Right hindlimb (tissue), 1 donor: ENCODE measurements around the gene ZMYM4.
"Not testable (repeated sequence)": the region's sequence is repeated elsewhere in the genome, so short reads cannot be mapped to it uniquely, and the experiment has no call there.

ENCODE experiments used
- DNase-seq: peaks from one replicate; pipeline ENCODE4 v3.0.0-alpha.2; 2018

Gene ZMYM4

DNA sequence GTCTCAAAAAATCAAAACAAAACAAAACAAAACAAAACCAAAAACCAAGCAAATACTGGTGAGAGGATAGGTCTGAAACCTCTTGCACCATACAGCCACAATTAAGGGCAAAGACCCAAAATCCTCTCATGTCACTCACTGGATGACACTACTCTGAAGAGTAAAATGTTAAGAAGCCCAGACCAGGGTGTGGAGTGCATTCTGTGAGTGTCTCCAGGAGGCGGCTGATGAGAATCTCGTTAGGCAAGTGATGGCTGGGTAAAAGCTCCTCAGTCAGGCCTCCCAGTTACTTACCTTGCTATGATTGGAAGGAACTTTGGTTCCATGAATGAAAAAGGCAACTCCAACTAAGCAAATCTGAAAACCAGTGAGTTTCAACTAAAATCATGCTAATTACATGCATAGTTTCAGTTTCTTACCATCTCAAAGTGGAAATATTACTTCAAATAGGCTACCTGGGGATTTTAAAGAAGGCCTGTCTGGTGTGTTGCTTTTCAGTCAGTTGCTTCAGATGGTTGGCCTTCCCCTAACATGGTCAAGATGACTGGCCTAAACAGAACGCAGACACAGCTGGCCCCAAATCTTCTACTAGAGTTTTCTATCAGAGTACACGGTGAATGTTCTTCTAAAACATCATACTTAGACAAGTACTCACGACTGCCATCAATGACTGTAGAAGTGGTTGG, 193.6 kb downstream of the ZMYM4 start:
- no peak for DNase-seq

DNA sequence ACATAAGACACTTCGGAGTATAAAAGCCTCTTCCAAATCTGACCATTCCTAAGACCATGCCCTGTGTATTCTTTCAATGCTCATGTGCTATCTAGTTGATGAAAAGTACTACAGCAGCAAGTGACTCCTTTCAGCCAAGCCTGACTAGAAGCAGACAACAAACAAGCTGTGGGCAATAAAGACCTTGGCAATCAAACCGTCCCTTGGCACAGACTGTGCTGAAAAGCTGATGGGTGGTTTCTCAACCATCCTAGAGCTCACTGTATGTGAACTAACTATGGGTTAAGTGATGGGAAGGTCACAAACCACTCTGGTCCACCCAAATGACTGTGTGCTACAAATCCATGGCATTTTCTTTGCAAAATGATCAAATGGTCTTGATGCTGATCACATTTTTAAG, 194.7 kb downstream of the ZMYM4 start:
- DNase-seq = no peak

DNA sequence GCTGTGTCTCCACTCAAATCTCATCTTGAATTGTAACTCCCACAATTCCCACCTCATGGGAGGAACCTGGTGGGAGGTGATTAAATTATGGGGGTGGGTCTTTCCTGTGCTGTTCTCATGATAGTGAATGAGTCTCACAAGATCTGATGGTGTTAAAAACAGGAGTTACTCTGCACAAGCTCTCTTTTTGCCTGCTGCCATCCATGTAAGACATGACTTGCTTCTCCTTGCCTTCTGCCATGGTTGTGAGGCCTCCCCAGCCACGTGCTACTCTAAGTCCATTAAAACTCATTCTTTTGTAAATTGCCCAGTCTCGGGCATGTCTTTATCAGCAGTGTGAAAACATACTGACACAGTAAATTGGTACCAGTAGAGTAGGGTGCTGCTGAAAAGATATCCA, 195.2 kb downstream of the ZMYM4 start:
- not testable (repeated sequence) for DNase-seq

DNA sequence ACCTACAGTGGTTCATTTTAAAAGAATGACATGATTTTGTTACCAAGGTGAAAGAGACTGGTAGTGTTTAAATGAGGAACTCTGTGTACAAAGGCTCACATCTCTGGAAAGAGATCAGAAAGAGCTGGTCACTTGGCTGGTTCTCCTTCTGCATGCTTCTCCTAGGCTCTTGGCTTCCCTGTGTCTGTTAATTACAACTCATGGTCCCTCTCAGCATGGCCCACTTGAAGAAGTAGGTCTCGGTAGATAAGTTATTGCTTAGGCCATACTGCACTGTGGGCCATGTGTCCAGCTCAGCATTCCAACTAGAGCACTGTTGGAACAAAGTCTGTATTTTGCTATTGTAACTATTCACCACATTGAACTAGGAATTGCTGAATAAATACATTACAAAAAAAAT, 197.6 kb downstream of the ZMYM4 start:
- no peak for DNase-seq

DNA sequence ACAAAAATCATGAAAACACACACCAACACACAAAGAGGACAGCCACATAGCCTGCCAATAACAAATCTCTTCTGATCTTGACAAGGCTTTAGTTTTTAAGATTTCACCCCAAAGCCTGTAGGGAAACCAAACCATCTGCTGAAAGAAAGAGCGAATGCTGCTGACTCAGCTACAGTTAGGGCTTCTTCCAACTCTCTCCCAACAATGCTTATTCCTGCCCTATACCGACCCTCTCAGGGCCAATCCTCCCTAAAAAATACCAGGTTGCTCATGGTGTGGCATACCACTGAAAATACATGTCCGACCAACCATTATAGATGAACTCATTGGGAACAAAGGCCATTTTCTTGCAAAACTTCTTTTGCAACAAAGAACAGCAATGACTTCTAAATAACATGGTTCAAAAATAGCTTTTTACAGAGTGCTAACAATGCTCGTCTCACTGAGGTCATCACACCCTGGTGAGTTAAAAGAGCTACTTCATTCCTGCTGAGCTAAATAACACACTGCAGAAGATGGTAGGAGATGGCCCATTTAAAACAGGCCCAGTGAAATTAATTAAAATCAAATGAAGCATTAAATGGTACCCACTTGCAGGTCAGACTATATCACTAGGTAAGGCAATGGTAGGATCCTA, 202.6 kb downstream of the ZMYM4 start:
- DNase-seq = no peak
